HG02763 (cell line): ENCODE measurements around the gene GPAM.
"Not testable (repeated sequence)": the region's sequence is repeated elsewhere in the genome, so short reads cannot be mapped to it uniquely, and the experiment has no call there.

Experiments
- ATAC-seq: cut with Tn5 transposase; IDR thresholded peaks from one replicate; pipeline ENCODE4 v1.9.1; 2021; ENCODE audit warnings: mild to moderate bottlenecking, moderate library complexity; ENCODE audit not compliant: unreplicated experiment

Gene GPAM

DNA sequence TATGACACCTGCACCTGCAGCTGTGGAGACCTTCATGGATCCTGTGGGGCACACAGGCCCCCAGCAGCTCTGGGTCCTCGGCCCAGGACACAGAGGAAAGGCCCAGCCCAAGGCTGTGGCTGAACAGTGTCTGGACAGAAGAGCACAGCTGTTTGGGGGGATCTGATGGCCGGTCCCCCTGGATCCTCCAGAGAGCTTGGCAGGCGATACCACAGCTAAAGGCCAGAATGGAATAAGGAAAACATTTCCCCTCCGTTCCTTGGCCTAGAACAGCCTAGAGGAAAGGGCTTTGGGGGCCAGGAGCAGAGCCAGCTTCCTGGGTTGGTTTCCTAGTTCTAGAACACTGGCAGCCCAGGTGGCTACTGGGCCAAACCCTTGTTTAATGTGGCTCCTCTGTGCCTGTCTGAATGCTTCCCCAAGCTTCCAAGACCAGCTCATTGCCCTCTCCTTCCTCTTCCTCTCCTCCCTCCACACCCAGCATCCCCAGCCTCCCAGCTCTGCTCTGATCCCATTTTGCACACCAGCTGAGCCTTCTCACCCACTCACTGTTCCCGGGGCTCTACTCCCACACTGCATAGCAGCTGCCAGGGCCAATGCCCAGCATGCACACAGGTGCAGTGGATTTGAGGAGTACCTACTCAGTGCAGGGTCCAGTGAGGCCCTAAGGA lies 46.9 kb downstream of the GPAM start:
- ATAC-seq, result no peak

- no peak for ATAC-seq
Measured at GRCh38 chr10:112135604-112136003, 48.0 kb downstream of the GPAM start.

DNA sequence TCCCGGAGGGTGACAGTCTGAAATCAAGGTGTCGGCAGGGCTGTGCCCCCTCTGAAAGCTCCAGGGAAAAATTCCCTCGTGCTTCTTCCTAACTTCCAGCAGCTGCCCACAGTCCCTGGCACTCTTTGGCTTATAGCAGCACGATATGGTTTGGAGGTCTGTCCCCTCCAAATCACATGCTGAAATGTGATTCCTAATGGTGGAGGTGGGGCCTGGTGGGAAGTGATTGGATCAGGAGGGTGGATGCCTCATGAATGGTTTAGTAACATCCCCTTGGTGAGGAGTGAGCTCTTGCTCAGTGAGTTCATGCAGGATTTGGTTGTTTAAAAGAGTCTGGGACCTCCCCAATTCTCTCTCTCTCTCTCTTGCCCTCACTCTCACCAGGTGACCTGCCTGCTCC lies 51.1 kb downstream of the GPAM start:
- no peak for ATAC-seq

- ATAC-seq, result no peak
Measured at GRCh38 chr10:112131996-112132395, 51.6 kb downstream of the GPAM start.

GRCh38 chr10:112131346-112131745 lies 52.2 kb downstream of the GPAM start:
- ATAC-seq, result no peak

- no peak for ATAC-seq
Measured at GRCh38 chr10:112126901-112127300, 56.7 kb downstream of the GPAM start.

GRCh38 chr10:112126172-112126571 lies 57.4 kb downstream of the GPAM start:
- ATAC-seq, result no peak

- ATAC-seq, result no peak
Measured at GRCh38 chr10:112124866-112125265, 58.7 kb downstream of the GPAM start.

GRCh38 chr10:112122827-112123226 lies 60.7 kb downstream of the GPAM start:
- no peak for ATAC-seq

DNA sequence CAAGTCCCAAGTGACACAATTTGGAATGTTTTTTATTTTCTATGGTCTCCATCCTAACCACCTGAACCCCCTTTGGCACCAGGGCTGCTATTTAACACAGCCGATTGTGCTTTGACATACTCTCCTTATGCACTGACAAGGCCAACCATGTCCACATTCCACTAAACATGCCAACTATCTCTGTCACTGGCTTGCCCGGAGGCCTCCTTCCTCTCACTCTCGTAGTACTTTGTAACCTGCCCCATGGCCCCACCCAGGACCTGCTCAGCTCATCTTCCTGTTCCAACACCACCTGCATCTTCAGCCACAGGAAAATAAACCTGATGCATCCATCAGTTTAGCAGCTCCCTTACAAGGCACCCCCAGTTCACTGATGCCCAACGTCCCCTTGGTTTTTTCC lies 63.1 kb downstream of the GPAM start:
- ATAC-seq, result no peak

GRCh38 chr10:112115781-112116385 lies 67.7 kb downstream of the GPAM start:
- peak; percentile 45 for ATAC-seq

- ATAC-seq, result not testable (repeated sequence)
Measured at GRCh38 chr10:112109779-112110178, 73.8 kb downstream of the GPAM start.
